Body of pancreas (tissue), 4 donors: ENCODE data around the gene DTWD2.

Experiments
- POLR2A ChIP-seq, 3 donors: fragments of 450-650 bp; IDR thresholded peaks; one replicate each; pipeline ENCODE4 v1.6.1; 2016; ENCODE audit warnings: antibody characterized with exemption in 3 of 3, mild to moderate bottlenecking in 2 of 3
- TF ChIP-seq, protein P1 (sequence below), 7 experiments: fragments of 450-650 bp in 4 of 7; fragments of 200-600 bp in 3 of 7; sonication (generic) in 3 of 7; IDR thresholded peaks; one replicate each; pipeline ENCODE4 v1.5.1; 2016 to 2019; ENCODE audit warnings: antibody characterized with exemption in 7 of 7

GRCh38 chr5:118921866-118922265 is 66.5 kb downstream of the DTWD2 start:
- no peak for TF ChIP-seq POLR2A (IDR thresholded peaks at IDR 0.05)
- TF ChIP-seq, protein P1, sequence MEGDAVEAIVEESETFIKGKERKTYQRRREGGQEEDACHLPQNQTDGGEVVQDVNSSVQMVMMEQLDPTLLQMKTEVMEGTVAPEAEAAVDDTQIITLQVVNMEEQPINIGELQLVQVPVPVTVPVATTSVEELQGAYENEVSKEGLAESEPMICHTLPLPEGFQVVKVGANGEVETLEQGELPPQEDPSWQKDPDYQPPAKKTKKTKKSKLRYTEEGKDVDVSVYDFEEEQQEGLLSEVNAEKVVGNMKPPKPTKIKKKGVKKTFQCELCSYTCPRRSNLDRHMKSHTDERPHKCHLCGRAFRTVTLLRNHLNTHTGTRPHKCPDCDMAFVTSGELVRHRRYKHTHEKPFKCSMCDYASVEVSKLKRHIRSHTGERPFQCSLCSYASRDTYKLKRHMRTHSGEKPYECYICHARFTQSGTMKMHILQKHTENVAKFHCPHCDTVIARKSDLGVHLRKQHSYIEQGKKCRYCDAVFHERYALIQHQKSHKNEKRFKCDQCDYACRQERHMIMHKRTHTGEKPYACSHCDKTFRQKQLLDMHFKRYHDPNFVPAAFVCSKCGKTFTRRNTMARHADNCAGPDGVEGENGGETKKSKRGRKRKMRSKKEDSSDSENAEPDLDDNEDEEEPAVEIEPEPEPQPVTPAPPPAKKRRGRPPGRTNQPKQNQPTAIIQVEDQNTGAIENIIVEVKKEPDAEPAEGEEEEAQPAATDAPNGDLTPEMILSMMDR (IDR thresholded peaks at IDR 0.05), result no peak
